ENCODE measurements around the gene SLC30A2. TPM values are rescaled to one million over a fixed set of nuclear protein-coding genes. Genes with fewer than 3 reads are reported as not detected.

Gene SLC30A2
- total RNA-seq, 1 donor, result not detected

DNA sequence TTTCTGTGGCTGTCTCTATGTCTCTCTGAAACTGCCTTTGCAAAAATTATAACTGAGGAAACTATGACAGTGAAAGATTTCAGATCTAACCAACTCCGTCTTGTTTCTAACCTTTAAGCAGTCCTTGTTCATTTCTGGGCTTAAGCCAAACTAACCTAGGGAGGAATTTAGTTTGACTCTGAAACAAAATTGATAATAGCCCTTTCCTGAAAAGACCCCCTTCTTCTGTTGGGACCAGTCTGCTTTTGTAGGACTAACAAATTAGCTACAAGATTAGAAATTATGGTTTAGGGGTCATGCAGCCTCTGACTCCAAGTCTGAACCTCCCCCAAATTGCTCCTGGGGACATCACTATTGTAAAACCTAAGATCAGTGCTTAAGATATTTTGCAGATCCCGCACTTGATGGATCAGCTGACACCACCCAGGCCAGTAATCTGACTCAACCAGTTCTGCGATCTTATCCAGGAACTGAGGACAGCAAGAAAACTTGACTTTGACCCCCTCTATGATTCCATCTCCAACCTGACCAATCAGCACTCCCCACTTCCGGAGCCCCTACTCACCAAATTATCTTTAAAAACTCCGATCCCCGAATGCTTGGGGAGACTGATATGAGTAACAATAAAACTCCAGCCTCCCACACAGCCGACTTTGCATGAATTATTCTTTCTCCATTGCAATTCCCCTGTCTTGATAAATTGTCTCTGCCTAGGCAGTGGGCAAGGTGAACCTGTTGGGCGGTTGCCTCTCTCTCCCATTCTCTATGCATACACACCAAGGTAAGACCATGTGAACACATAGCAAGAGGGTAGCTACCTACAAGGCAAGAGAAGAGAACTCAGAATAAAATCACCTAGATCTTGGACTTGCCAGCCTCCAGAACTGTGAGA lies 32.6 kb upstream of the SLC30A2 start:
- no peaks in the 10 kb centered on the region for H3K4me1 ChIP-seq (ENCODE audit: insufficient read depth, low read length)
- no peaks in the 10 kb centered on the region for H3K27me3 ChIP-seq (ENCODE audit: insufficient read depth, low read length)
- no peaks in the 10 kb centered on the region for H3K9me3 ChIP-seq (ENCODE audit: low read depth, low read length)
- H3K4me3 ChIP-seq (ENCODE audit: low read length), result no peak overlapping the region

DNA sequence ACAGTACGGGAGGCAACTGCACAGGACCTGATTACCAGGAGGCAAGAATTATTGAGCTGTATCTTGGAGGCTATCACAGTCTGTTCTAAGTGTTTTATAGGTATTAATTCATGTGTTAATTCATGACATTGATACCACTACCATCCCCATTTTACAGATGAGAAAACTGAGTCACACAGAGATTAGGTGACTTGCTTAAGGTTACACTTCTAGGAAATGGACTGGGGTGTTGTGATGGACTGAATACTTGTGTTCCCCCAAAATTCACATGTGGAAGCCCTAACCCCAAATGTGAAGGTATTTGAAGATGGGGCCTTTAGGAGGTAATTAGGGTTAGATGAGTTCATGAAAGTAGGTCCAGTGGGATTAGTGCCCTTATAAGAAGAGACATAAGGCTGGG lies 31.6 kb upstream of the SLC30A2 start:
- Histone ChIP-seq H3K4me1 (ENCODE audit: insufficient read depth, low read length) (no peaks in the 10 kb centered on the region), H3K9me3 (ENCODE audit: low read depth, low read length) (no peaks in the 10 kb centered on the region), H3K27me3 (ENCODE audit: insufficient read depth, low read length) (no peaks in the 10 kb centered on the region), H3K4me3 (ENCODE audit: low read length) (no peak overlapping the region)

- no peaks in the 10 kb centered on the region for H3K27me3 ChIP-seq (ENCODE audit: insufficient read depth, low read length)
- no peak overlapping the region for H3K4me3 ChIP-seq (ENCODE audit: low read length)
- H3K9me3 ChIP-seq (ENCODE audit: low read depth, low read length), result no peaks in the 10 kb centered on the region
- no peaks in the 10 kb centered on the region for H3K4me1 ChIP-seq (ENCODE audit: insufficient read depth, low read length)
Observed at GRCh38 chr1:26075421-26076144, 29.7 kb upstream of the SLC30A2 start.

- no peaks in the 10 kb centered on the region for H3K27me3 ChIP-seq (ENCODE audit: insufficient read depth, low read length)
- no peaks in the 10 kb centered on the region for H3K4me1 ChIP-seq (ENCODE audit: insufficient read depth, low read length)
- H3K4me3 ChIP-seq (ENCODE audit: low read length), result no peak overlapping the region
- H3K9me3 ChIP-seq (ENCODE audit: low read depth, low read length), result no peaks in the 10 kb centered on the region
Observed at GRCh38 chr1:26072305-26072704, 26.4 kb upstream of the SLC30A2 start.

DNA sequence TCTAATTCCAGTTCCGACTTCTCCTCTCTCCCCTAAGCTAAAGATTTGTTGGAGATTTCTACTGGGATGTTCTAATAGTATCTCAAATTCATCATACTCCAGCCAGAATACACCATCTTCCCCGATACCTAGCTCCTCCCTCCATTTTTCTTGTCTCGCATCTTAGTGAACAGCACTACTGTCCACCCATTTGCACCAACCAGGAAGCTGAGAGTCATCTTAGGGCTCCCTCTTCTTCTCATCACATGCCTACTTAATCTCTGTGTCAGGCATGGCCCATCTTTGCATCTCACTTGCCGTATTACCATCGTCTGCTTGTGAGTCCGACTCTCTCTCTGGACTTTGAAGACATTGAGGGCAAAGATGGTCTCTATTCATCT lies 25.0 kb upstream of the SLC30A2 start:
- no peaks in the 10 kb centered on the region for H3K4me1 ChIP-seq (ENCODE audit: insufficient read depth, low read length)
- H3K9me3 ChIP-seq (ENCODE audit: low read depth, low read length), result no peaks in the 10 kb centered on the region
- H3K4me3 ChIP-seq (ENCODE audit: low read length), result no peak overlapping the region
- H3K27me3 ChIP-seq (ENCODE audit: insufficient read depth, low read length), result no peaks in the 10 kb centered on the region

DNA sequence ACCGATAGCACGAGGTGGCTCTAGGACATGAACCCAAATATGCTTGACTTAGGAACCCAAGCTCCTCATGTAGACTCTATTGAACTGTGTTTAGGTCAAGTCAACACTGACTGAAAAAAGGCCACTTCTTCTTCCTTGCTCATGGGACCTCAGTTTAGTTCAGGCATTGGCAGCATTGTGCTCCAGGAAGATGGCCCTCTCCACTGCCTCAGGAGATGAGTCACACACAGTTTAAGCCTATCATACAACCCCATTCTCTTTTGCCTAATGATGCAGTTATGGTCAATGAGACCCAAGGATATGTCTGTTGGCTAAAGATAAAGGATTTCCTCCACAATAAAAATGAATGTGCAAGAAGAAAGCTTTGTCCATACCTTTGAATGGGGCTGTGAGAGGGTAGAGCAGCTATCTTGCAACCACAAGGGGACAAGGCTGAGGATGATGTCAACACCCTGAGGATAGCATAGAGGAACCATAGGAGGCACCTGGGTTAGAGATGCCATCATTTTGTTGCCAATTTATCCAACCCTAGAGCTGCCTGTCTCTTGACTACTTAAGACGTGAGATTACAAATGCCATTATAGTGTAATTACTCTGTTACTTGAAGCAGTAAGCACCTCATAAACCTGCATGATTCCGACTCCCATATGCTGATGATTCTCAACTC lies 24.5 kb upstream of the SLC30A2 start:
- Histone ChIP-seq H3K9me3 (ENCODE audit: low read depth, low read length) (no peaks in the 10 kb centered on the region), H3K4me1 (ENCODE audit: insufficient read depth, low read length) (no peaks in the 10 kb centered on the region), H3K4me3 (ENCODE audit: low read length) (no peak overlapping the region), H3K27me3 (ENCODE audit: insufficient read depth, low read length) (no peaks in the 10 kb centered on the region)

GRCh38 chr1:26069941-26070295 lies 24.0 kb upstream of the SLC30A2 start:
- Histone ChIP-seq H3K4me3 (ENCODE audit: low read length) (no peak overlapping the region), H3K27me3 (ENCODE audit: insufficient read depth, low read length) (no peaks in the 10 kb centered on the region), H3K4me1 (ENCODE audit: insufficient read depth, low read length) (no peaks in the 10 kb centered on the region), H3K9me3 (ENCODE audit: low read depth, low read length) (no peaks in the 10 kb centered on the region)

DNA sequence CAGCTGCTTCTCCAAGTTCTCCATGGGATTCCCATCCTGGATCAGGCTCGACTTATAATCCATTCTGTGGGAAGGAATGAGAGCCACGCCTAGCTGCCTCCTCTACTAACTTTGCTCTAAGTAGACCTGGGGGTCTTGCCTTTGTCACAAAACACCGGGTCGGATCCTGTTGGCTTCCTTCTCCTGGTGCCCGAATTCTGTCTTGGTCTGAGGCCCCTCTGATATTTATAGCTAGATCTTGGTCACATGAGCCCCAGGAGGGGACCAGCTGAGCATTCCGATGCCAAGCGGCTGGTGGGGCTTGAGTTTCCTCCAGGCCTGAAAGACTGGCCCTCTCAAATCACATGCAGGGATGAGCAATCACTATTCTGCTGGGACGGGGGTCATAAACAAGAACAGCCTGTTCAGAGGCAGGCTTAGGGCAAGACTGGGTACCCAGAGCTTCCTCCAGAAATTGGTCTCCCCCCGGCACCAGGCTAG lies 21.6 kb upstream of the SLC30A2 start, which contains the start of gene TRIM63:
TRIM63 (minus strand) TSS at position 199 of the 480 bp plus-strand sequence; CDS start at position 63, 136 bp downstream.
- Histone ChIP-seq H3K4me1 (ENCODE audit: insufficient read depth, low read length) (no peaks in the 10 kb centered on the region), H3K9me3 (ENCODE audit: low read depth, low read length) (no peaks in the 10 kb centered on the region), H3K27me3 (ENCODE audit: insufficient read depth, low read length) (no peaks in the 10 kb centered on the region), H3K4me3 (ENCODE audit: low read length) (no peak within 1 kb of the TSS)

DNA sequence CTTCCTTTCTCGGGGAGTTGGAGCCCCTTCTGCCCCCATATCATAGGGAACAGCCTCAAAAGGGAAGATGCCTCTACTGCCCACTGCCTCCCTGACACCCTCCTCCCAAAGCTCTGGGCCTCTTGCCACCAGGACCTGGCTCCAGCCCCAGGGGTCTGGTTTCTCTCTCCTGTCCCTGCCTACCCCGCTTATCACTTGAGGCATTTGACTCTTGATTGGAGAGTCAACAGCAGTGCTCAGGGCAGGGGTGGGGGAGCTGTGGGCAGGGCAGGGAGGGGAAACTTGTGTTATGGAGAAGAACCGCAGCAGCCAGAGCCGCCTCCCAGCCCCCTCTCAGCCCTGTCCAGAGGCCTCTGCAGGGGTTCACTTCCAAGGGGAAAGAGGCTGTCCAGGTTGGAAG lies 20.9 kb upstream of the SLC30A2 start:
- Histone ChIP-seq H3K27me3 (ENCODE audit: insufficient read depth, low read length) (no peaks in the 10 kb centered on the region), H3K4me3 (ENCODE audit: low read length) (no peak overlapping the region), H3K9me3 (ENCODE audit: low read depth, low read length) (no peaks in the 10 kb centered on the region), H3K4me1 (ENCODE audit: insufficient read depth, low read length) (no peaks in the 10 kb centered on the region)

GRCh38 chr1:26066160-26066559 lies 20.2 kb upstream of the SLC30A2 start:
- Histone ChIP-seq H3K27me3 (ENCODE audit: insufficient read depth, low read length) (no peaks in the 10 kb centered on the region), H3K4me3 (ENCODE audit: low read length) (no peak overlapping the region), H3K9me3 (ENCODE audit: low read depth, low read length) (no peaks in the 10 kb centered on the region), H3K4me1 (ENCODE audit: insufficient read depth, low read length) (no peaks in the 10 kb centered on the region)

DNA sequence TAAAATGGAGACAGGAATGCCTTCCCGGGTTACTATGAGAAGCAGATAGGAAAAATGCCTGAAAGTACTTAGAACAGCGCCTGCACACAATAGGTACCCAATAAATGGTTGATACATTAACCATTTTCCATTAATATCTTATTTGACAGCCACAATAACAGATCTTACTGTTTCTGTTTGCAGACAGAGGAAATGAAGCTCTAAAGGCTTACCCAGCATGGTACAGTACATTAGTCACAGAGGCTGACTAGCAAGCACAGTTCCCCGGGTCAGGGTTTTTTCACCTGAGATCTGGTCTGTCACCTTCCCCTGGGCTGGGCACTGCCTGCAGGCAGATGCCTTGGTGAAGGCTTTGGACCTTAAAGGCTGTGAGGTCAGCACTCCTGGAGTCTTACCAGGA lies 18.6 kb upstream of the SLC30A2 start:
- Histone ChIP-seq H3K9me3 (ENCODE audit: low read depth, low read length) (no peaks in the 10 kb centered on the region), H3K4me1 (ENCODE audit: insufficient read depth, low read length) (no peaks in the 10 kb centered on the region), H3K4me3 (ENCODE audit: low read length) (no peak overlapping the region), H3K27me3 (ENCODE audit: insufficient read depth, low read length) (no peaks in the 10 kb centered on the region)

GRCh38 chr1:26060832-26061574 lies 15.1 kb upstream of the SLC30A2 start:
- Histone ChIP-seq H3K4me1 (ENCODE audit: insufficient read depth, low read length) (no peaks in the 10 kb centered on the region), H3K9me3 (ENCODE audit: low read depth, low read length) (no peaks in the 10 kb centered on the region), H3K27me3 (ENCODE audit: insufficient read depth, low read length) (no peaks in the 10 kb centered on the region), H3K4me3 (ENCODE audit: low read length) (no peak overlapping the region)

GRCh38 chr1:26059906-26060305 lies 14.0 kb upstream of the SLC30A2 start:
- Histone ChIP-seq H3K27me3 (ENCODE audit: insufficient read depth, low read length) (no peaks in the 10 kb centered on the region), H3K4me1 (ENCODE audit: insufficient read depth, low read length) (no peaks in the 10 kb centered on the region), H3K9me3 (ENCODE audit: low read depth, low read length) (no peaks in the 10 kb centered on the region), H3K4me3 (ENCODE audit: low read length) (no peak overlapping the region)

GRCh38 chr1:26058052-26058595 lies 12.2 kb upstream of the SLC30A2 start:
- Histone ChIP-seq H3K4me3 (ENCODE audit: low read length) (no peak overlapping the region), H3K9me3 (ENCODE audit: low read depth, low read length) (no peaks in the 10 kb centered on the region), H3K27me3 (ENCODE audit: insufficient read depth, low read length) (peaks cover 5% of the 10 kb centered on the region), H3K4me1 (ENCODE audit: insufficient read depth, low read length) (no peaks in the 10 kb centered on the region)

Measured in mononuclear cell (primary cell).